Endothelial cell (in vitro differentiated cells): ENCODE results near the gene ALDH2. TPM values are rescaled to one million over a fixed set of nuclear protein-coding genes. Genes with fewer than 3 reads are reported as not detected.

ENCODE experiments used
- DNase-seq: peaks from one replicate; pipeline ENCODE4 v3.0.0; 2021; ENCODE audit warnings: low spot score
- H3K27ac Mint-ChIP-seq: one replicate; pipeline ENCODE4 v1.8.0; 2021; ENCODE audit warnings: mixed read lengths, inconsistent platforms; ENCODE audit not compliant: unreplicated experiment
- H3K27me3 Mint-ChIP-seq: one replicate; pipeline ENCODE4 v1.8.0; 2021; ENCODE audit warnings: mild to moderate bottlenecking, moderate library complexity, mixed read lengths, inconsistent platforms; ENCODE audit not compliant: unreplicated experiment
- H3K36me3 Mint-ChIP-seq: one replicate; pipeline ENCODE4 v1.8.0; 2021; ENCODE audit warnings: mild to moderate bottlenecking, low read depth, mixed read lengths, inconsistent platforms; ENCODE audit not compliant: unreplicated experiment
- H3K4me1 Mint-ChIP-seq: one replicate; pipeline ENCODE4 v1.8.0; 2021; ENCODE audit warnings: mild to moderate bottlenecking, mixed read lengths, inconsistent platforms; ENCODE audit not compliant: unreplicated experiment
- H3K4me3 Mint-ChIP-seq: one replicate; pipeline ENCODE4 v1.8.0; 2021; ENCODE audit warnings: mild to moderate bottlenecking, mixed read lengths, inconsistent platforms; ENCODE audit not compliant: unreplicated experiment
- H3K9me3 Mint-ChIP-seq: one replicate; pipeline ENCODE4 v1.8.0; 2021; ENCODE audit warnings: mixed read lengths, inconsistent platforms; ENCODE audit not compliant: unreplicated experiment
- CTCF ChIP-seq: fragments of 200-600 bp; sonication (generic); IDR thresholded peaks from one replicate; pipeline ENCODE4 v1.5.0; 2021; ENCODE audit warnings: antibody characterized with exemption; ENCODE audit not compliant: unreplicated experiment
- total RNA-seq: library from RNA; stranded (reverse); fragmentation: NEBNext Ultra II Directional; extraction: Animal tissue kit (Norgen Biotek cat#: 25700); gene quantifications from one replicate; pipeline ENCODE4 v1.2.1, GENCODE V29; 2021; ENCODE audit not compliant: unreplicated experiment

Gene ALDH2
- total RNA-seq, 1 donor from 2014 or later, result 98.5 TPM

DNA sequence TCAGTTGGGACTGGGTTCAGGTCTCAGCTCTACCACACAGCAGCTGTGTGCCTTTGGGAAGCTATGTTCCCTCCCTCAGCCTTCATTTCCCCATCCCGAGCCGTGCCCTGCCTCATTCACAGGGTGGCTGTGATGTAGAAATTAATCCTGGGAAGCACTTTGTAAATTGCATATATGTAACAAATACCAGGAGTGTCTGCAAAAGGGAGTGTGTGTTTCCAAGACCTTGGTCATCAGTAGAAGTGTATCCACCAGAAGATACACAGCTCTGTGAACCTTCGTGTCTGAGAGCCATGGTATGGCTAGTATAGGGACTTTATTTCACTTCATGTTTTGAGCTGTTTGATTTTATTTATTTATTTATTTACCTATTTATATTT, 26.1 kb downstream of the ALDH2 start:
- Mint-ChIP-seq H3K4me3 (no peak overlapping the region), H3K36me3 (peaks cover 25% of the 10 kb centered on the region), H3K27ac (no peak overlapping the region)

DNA sequence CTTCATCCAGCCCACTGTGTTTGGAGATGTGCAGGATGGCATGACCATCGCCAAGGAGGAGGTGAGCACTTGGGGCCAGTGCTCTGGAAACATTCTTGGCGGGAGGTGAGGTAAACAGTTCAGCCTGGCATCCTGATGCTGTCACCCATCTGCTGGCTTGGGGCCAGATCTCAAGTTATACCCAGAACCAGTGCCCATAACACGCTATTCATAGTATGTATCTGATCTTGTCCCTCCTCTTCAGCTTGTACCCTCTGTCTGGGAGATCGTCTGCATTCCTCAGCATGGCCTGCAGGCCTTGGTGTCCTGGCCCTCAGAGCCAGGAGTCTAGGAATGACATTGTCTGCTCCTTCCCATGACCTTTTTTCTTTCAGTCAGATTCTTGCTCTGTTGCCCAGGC, 31.4 kb downstream of the ALDH2 start:
- Mint-ChIP-seq H3K4me3 (no peak overlapping the region), H3K4me1 (no peaks in the 10 kb centered on the region), H3K27ac (no peak overlapping the region), H3K27me3 (no peaks in the 10 kb centered on the region), H3K36me3 (peaks cover 33% of the 10 kb centered on the region), H3K9me3 (no peaks in the 10 kb centered on the region)
- no peak for DNase-seq
- no peak for TF ChIP-seq CTCF

More for the DNA sequence above, 26.1 kb downstream of the ALDH2 start:
- no peaks in the 10 kb centered on the region for H3K9me3 Mint-ChIP-seq
- peaks cover 2% of the 10 kb centered on the region for H3K27me3 Mint-ChIP-seq
- DNase-seq, result no peak
- H3K4me1 Mint-ChIP-seq, result no peaks in the 10 kb centered on the region
- TF ChIP-seq CTCF, result no peak

GRCh38 chr12:111799758-111800157, 33.0 kb downstream of the ALDH2 start:
- H3K27me3 Mint-ChIP-seq, result no peaks in the 10 kb centered on the region
- H3K9me3 Mint-ChIP-seq, result no peaks in the 10 kb centered on the region
- no peak for DNase-seq
- no peaks in the 10 kb centered on the region for H3K4me1 Mint-ChIP-seq
- peak overlapping the region; percentile 50 for H3K4me3 Mint-ChIP-seq
- no peak overlapping the region for H3K27ac Mint-ChIP-seq
- peaks cover 31% of the 10 kb centered on the region for H3K36me3 Mint-ChIP-seq
- TF ChIP-seq CTCF, result no peak

DNA sequence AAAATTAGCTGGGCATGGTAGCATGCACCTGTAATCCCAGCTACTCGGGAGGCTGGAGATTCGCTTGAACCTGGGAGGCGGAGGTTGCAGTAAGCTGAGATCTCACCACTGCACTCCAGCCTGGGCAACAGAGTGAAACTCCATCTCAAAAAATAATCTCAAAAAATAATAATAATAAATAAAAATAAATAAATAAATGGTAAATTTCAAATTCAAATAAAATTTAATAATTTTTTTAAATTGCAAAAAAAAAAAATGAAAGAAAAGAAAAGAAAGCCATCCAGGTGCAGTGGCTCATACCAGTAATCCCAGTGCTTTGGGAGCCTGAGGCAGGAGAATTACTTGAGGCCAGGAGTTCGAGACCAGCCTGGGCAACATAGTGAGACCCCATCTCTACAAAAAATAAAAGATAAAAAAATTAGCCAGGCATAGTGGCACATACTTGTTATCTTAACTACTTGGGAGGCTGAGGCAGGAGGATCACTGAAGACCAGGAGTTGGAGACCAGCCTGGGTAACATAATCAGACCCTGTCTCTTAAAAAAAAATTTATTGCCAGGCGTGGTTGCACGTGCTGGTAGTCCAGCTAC, 36.4 kb downstream of the ALDH2 start:
- DNase-seq, result no peak
- no peak for TF ChIP-seq CTCF
- Mint-ChIP-seq H3K27me3 (peaks cover 3% of the 10 kb centered on the region), H3K27ac (no peak overlapping the region), H3K4me1 (no peaks in the 10 kb centered on the region), H3K9me3 (no peaks in the 10 kb centered on the region), H3K36me3 (peaks cover 23% of the 10 kb centered on the region), H3K4me3 (no peak overlapping the region)

DNA sequence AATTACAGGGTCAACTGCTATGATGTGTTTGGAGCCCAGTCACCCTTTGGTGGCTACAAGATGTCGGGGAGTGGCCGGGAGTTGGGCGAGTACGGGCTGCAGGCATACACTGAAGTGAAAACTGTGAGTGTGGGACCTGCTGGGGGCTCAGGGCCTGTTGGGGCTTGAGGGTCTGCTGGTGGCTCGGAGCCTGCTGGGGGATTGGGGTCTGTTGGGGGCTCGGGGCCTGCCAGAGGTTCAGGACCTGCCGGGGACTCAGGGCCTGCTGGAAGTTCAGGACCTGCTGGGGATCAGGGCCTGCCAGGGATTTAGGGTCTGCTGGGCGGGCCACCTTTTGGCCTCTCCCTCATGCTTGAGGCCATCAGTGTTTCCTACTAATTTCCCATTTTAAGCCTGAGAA, 37.1 kb downstream of the ALDH2 start:
- Mint-ChIP-seq H3K36me3 (peaks cover 25% of the 10 kb centered on the region), H3K9me3 (no peaks in the 10 kb centered on the region), H3K27ac (no peak overlapping the region), H3K4me3 (no peak overlapping the region), H3K27me3 (peaks cover 3% of the 10 kb centered on the region), H3K4me1 (no peaks in the 10 kb centered on the region)
- DNase-seq, result no peak
- no peak for TF ChIP-seq CTCF
